ENCODE measurements around the gene GPC6. TPM values are rescaled to one million over a fixed set of nuclear protein-coding genes. Genes with fewer than 3 reads are reported as not detected.

GPC6 gene
- total RNA-seq, 1 experiment from 2014 or later: not detected

DNA sequence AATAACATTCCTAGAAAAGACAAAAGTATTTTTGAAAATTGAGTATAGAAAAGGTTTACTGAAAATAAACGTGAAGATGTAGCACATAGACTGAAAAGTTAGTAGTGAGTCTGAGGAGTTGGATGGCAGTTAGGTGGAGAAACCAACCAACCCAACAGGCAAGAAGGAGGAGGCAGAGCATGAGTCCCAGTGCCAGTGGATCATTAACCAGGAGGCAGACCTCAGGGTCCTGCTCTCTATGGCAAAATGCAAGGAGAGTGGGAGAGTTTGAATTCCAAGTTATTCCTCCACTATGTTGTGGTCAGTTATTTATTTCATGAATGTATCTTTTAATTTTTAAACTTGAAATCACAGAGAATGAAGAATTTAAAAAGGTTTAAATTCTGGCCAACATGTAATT is 446.4 kb downstream of the GPC6 start:
- BruUV-seq (replicated peaks): no TSS peak
- Mint-ChIP-seq H3K27me3 (ENCODE audit: unreplicated experiment) (no peaks in the 10 kb centered on the region), H3K4me1 (ENCODE audit: low read depth, unreplicated experiment) (no peaks in the 10 kb centered on the region), H3K36me3 (ENCODE audit: insufficient read depth, unreplicated experiment) (no peaks in the 10 kb centered on the region), H3K27ac (ENCODE audit: unreplicated experiment) (no peak overlapping the region), H3K4me3 (ENCODE audit: low read depth, unreplicated experiment) (no peak overlapping the region), H3K9me3 (ENCODE audit: low read depth, unreplicated experiment) (no peaks in the 10 kb centered on the region)
- no peak for DNase-seq
- CTCF ChIA-PET: no interaction called here
- TF ChIP-seq, protein P1, sequence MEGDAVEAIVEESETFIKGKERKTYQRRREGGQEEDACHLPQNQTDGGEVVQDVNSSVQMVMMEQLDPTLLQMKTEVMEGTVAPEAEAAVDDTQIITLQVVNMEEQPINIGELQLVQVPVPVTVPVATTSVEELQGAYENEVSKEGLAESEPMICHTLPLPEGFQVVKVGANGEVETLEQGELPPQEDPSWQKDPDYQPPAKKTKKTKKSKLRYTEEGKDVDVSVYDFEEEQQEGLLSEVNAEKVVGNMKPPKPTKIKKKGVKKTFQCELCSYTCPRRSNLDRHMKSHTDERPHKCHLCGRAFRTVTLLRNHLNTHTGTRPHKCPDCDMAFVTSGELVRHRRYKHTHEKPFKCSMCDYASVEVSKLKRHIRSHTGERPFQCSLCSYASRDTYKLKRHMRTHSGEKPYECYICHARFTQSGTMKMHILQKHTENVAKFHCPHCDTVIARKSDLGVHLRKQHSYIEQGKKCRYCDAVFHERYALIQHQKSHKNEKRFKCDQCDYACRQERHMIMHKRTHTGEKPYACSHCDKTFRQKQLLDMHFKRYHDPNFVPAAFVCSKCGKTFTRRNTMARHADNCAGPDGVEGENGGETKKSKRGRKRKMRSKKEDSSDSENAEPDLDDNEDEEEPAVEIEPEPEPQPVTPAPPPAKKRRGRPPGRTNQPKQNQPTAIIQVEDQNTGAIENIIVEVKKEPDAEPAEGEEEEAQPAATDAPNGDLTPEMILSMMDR (IDR thresholded peaks at IDR 0.05; ENCODE audit: unreplicated experiment): no peak
- intact Hi-C loops (cut with micrococcal nuclease; ENCODE audit: unreplicated experiment): no loop called here

DNA sequence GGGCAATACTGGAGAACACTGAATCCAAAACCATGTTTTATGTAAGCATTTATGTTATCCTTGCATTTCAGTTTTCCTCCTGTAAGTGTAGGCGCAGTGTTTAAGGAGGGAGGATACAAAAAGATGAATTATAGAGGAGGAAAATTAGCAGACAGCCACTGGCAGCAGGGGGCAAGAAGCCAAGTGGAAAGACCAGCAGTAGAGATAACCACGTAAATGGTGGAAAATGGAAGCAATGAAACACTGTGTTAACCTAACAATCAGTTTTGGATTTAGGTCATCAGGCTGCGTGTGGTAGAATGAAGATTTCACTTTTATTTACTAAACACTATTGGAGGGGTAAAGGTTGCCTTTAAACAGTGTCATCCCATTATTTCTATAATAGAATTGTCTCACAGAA is 447.3 kb downstream of the GPC6 start:
- TF ChIP-seq, protein P1 (IDR thresholded peaks at IDR 0.05; ENCODE audit: unreplicated experiment): no peak
- no TSS peak for BruUV-seq (replicated peaks)
- DNase-seq: no peak
- Mint-ChIP-seq H3K36me3 (ENCODE audit: insufficient read depth, unreplicated experiment) (no peaks in the 10 kb centered on the region), H3K9me3 (ENCODE audit: low read depth, unreplicated experiment) (no peaks in the 10 kb centered on the region), H3K27ac (ENCODE audit: unreplicated experiment) (no peak overlapping the region), H3K27me3 (ENCODE audit: unreplicated experiment) (no peaks in the 10 kb centered on the region), H3K4me1 (ENCODE audit: low read depth, unreplicated experiment) (no peaks in the 10 kb centered on the region), H3K4me3 (ENCODE audit: low read depth, unreplicated experiment) (no peak overlapping the region)
- intact Hi-C loops (cut with micrococcal nuclease; ENCODE audit: unreplicated experiment): no loop called here
- CTCF ChIA-PET: no interaction called here

DNA sequence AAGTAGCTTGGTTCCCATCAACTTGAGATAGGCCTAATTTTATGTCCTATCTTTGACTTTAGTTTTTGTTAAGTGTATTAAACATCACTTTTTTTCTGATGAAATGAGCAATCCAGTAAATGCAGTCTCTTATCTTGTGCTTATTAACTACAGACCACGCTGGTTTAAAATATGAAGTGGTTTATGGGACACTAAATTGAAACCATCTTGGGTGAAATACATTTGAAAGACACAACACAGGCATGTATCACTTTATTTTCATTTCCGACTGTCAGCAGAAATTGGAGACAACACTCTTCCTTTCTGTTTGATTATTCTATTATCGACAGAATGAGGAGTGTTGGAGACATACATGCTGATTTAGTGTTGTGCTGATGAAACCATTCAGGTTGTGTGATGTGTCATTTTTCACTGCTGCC is 447.7 kb downstream of the GPC6 start:
- H3K27me3 Mint-ChIP-seq (ENCODE audit: unreplicated experiment): no peaks in the 10 kb centered on the region
- H3K9me3 Mint-ChIP-seq (ENCODE audit: low read depth, unreplicated experiment): no peaks in the 10 kb centered on the region
- TF ChIP-seq, protein P1 (IDR thresholded peaks at IDR 0.05; ENCODE audit: unreplicated experiment): no peak
- H3K4me1 Mint-ChIP-seq (ENCODE audit: low read depth, unreplicated experiment): no peaks in the 10 kb centered on the region
- no peak for DNase-seq
- CTCF ChIA-PET: no interaction called here
- H3K27ac Mint-ChIP-seq (ENCODE audit: unreplicated experiment): no peak overlapping the region
- no TSS peak for BruUV-seq (replicated peaks)
- H3K4me3 Mint-ChIP-seq (ENCODE audit: low read depth, unreplicated experiment): no peak overlapping the region
- H3K36me3 Mint-ChIP-seq (ENCODE audit: insufficient read depth, unreplicated experiment): no peaks in the 10 kb centered on the region
- intact Hi-C loops (cut with micrococcal nuclease; ENCODE audit: unreplicated experiment): no loop called here

DNA sequence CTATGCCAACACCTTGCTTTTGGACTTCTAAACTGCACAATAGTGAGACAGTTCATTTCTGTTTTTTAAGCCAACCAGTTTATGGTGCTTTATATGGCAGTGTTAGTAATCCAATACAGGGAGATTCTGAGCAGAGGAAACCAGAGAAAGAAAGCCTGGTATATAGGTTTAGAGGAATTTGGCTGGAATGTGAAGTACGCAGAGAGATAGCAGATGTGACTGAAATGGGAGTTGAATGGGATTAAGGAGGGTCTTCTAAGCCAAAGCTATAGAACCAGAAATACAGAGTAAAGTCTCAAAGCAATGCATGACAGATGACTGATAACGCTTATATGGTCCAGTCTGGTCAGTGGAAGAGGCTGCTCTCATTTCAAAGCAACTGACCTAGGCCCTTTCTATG is 453.7 kb downstream of the GPC6 start:
- Mint-ChIP-seq H3K4me1 (ENCODE audit: low read depth, unreplicated experiment) (no peaks in the 10 kb centered on the region), H3K36me3 (ENCODE audit: insufficient read depth, unreplicated experiment) (no peaks in the 10 kb centered on the region), H3K27ac (ENCODE audit: unreplicated experiment) (no peak overlapping the region), H3K27me3 (ENCODE audit: unreplicated experiment) (no peaks in the 10 kb centered on the region), H3K4me3 (ENCODE audit: low read depth, unreplicated experiment) (no peak overlapping the region), H3K9me3 (ENCODE audit: low read depth, unreplicated experiment) (no peaks in the 10 kb centered on the region)
- BruUV-seq (replicated peaks): no TSS peak
- no peak for DNase-seq
- CTCF ChIA-PET: no interaction called here
- intact Hi-C loops (cut with micrococcal nuclease; ENCODE audit: unreplicated experiment): no loop called here
- TF ChIP-seq, protein P1 (IDR thresholded peaks at IDR 0.05; ENCODE audit: unreplicated experiment): no peak

DNA sequence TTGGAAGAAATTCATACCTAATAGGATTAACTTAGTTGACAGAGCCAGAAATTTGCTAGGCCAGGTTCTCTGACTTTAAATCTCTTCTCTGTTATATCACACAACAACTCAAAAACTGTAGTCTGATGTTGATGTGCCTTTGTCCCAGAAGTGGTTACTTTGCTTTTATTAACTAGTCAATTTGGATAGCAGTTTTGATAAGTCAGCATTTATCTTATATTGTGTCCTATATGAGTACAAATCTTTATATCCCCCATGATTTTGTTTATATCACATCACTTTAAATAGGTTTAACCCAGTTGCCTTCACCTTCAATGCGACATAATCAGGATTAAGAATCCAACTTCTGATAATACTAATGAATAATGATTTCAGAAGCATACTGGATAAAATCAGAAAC is 459.3 kb downstream of the GPC6 start:
- H3K36me3 Mint-ChIP-seq (ENCODE audit: insufficient read depth, unreplicated experiment): no peaks in the 10 kb centered on the region
- H3K27ac Mint-ChIP-seq (ENCODE audit: unreplicated experiment): no peak overlapping the region
- no peaks in the 10 kb centered on the region for H3K9me3 Mint-ChIP-seq (ENCODE audit: low read depth, unreplicated experiment)
- TF ChIP-seq, protein P1 (IDR thresholded peaks at IDR 0.05; ENCODE audit: unreplicated experiment): no peak
- CTCF ChIA-PET: no interaction called here
- no peak for DNase-seq
- no TSS peak for BruUV-seq (replicated peaks)
- no peaks in the 10 kb centered on the region for H3K4me1 Mint-ChIP-seq (ENCODE audit: low read depth, unreplicated experiment)
- intact Hi-C loops (cut with micrococcal nuclease; ENCODE audit: unreplicated experiment): no loop called here
- no peaks in the 10 kb centered on the region for H3K27me3 Mint-ChIP-seq (ENCODE audit: unreplicated experiment)
- no peak overlapping the region for H3K4me3 Mint-ChIP-seq (ENCODE audit: low read depth, unreplicated experiment)

All from Calu3 (cell line).